Measurements from ENCODE around the gene RAP1GAP. TPM values are rescaled to one million over a fixed set of nuclear protein-coding genes. Genes with fewer than 3 reads are reported as not detected.

The RAP1GAP gene
- total RNA-seq, 1 donor from 2014 or later, result 2.6 TPM

DNA sequence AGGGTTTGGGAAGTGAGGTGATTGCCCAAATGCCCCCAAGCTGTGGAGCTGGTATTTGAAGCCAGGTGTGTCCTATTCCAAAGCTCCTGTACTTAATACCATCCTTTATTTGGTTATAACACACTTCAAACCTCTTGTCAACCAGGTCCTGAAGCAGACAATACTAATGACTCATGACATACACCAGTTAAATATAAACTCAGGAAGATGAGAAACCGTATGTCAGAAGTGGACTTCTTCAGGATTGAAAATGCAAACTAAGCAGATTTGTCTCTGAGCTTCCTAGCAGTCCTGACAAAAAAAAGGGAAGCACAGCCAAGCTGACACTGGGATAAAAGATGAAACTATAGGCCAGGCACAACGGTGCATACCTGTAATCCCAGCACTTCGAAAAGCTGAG is 89.4 kb downstream of the RAP1GAP start:
- no peak overlapping the region for H3K27ac Mint-ChIP-seq

GRCh38 chr1:21577933-21578332 is 91.2 kb downstream of the RAP1GAP start:
- Histone ChIP-seq H3K27me3 (peaks cover 2% of the 10 kb centered on the region), H3K4me1 (peaks cover 13% of the 10 kb centered on the region), H3K27ac (no peak overlapping the region), H4K20me1 (ENCODE audit: low read depth) (no peaks in the 10 kb centered on the region), H3K79me2 (ENCODE audit: low read depth) (no peaks in the 10 kb centered on the region), H2AFZ (replicated peaks) (no peak overlapping the region), H3K9ac (no peak overlapping the region), H3K9me3 (ENCODE audit: low read depth) (no peaks in the 10 kb centered on the region), H3K4me2 (no peak overlapping the region), H3K4me3 (no peak overlapping the region), H3K36me3 (no peaks in the 10 kb centered on the region), H3F3A (ENCODE audit: low read depth) (peaks cover 23% of the 10 kb centered on the region)
- no peaks in the 10 kb centered on the region for H3K36me3 Mint-ChIP-seq
- H3K4me3 Mint-ChIP-seq, result no peak overlapping the region
- peaks cover 9% of the 10 kb centered on the region for H3K27me3 Mint-ChIP-seq (ENCODE audit: insufficient read depth, low read depth)
- peaks cover 17% of the 10 kb centered on the region for H3K4me1 Mint-ChIP-seq
- no peak for TF ChIP-seq EZH2phosphoT487 (IDR thresholded peaks at IDR 0.05)
- TF ChIP-seq, protein P1, sequence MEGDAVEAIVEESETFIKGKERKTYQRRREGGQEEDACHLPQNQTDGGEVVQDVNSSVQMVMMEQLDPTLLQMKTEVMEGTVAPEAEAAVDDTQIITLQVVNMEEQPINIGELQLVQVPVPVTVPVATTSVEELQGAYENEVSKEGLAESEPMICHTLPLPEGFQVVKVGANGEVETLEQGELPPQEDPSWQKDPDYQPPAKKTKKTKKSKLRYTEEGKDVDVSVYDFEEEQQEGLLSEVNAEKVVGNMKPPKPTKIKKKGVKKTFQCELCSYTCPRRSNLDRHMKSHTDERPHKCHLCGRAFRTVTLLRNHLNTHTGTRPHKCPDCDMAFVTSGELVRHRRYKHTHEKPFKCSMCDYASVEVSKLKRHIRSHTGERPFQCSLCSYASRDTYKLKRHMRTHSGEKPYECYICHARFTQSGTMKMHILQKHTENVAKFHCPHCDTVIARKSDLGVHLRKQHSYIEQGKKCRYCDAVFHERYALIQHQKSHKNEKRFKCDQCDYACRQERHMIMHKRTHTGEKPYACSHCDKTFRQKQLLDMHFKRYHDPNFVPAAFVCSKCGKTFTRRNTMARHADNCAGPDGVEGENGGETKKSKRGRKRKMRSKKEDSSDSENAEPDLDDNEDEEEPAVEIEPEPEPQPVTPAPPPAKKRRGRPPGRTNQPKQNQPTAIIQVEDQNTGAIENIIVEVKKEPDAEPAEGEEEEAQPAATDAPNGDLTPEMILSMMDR (IDR thresholded peaks at IDR 0.05), result no peak
- TF ChIP-seq EZH2 (IDR thresholded peaks at IDR 0.05), result no peak
- DNase-seq (ENCODE audit: low spot score), result no peak
- H3K9me3 Mint-ChIP-seq, result no peaks in the 10 kb centered on the region
- H3K27ac Mint-ChIP-seq, result peak overlapping the region; percentile 80

More for the DNA sequence above, 89.4 kb downstream of the RAP1GAP start:
- Histone ChIP-seq H3K27me3 (peaks cover 15% of the 10 kb centered on the region), H4K20me1 (ENCODE audit: low read depth) (no peaks in the 10 kb centered on the region), H3K36me3 (no peaks in the 10 kb centered on the region), H3F3A (ENCODE audit: low read depth) (peaks cover 5% of the 10 kb centered on the region), H3K27ac (no peak overlapping the region), H3K4me2 (no peak overlapping the region), H3K79me2 (ENCODE audit: low read depth) (no peaks in the 10 kb centered on the region), H2AFZ (replicated peaks) (no peak overlapping the region), H3K9ac (no peak overlapping the region), H3K4me3 (no peak overlapping the region), H3K9me3 (ENCODE audit: low read depth) (no peaks in the 10 kb centered on the region), H3K4me1 (peaks cover 6% of the 10 kb centered on the region)
- TF ChIP-seq, protein P1 (IDR thresholded peaks at IDR 0.05), result no peak
- TF ChIP-seq EZH2 (IDR thresholded peaks at IDR 0.05) (no peak), EZH2phosphoT487 (IDR thresholded peaks at IDR 0.05) (no peak)
- H3K4me3 Mint-ChIP-seq, result no peak overlapping the region
- peaks cover 9% of the 10 kb centered on the region for H3K27me3 Mint-ChIP-seq (ENCODE audit: insufficient read depth, low read depth)
- H3K9me3 Mint-ChIP-seq, result no peaks in the 10 kb centered on the region
- H3K36me3 Mint-ChIP-seq, result no peaks in the 10 kb centered on the region
- no peak for DNase-seq (ENCODE audit: low spot score)
- H3K4me1 Mint-ChIP-seq, result peaks cover 10% of the 10 kb centered on the region

GRCh38 chr1:21577324-21577723 is 91.8 kb downstream of the RAP1GAP start:
- no peak for TF ChIP-seq EZH2phosphoT487 (IDR thresholded peaks at IDR 0.05)
- TF ChIP-seq EZH2 (IDR thresholded peaks at IDR 0.05), result no peak
- TF ChIP-seq, protein P1 (IDR thresholded peaks at IDR 0.05), result no peak
- peaks cover 7% of the 10 kb centered on the region for H3K27me3 Mint-ChIP-seq (ENCODE audit: insufficient read depth, low read depth)
- Histone ChIP-seq H3K79me2 (ENCODE audit: low read depth) (no peaks in the 10 kb centered on the region), H3K9me3 (ENCODE audit: low read depth) (no peaks in the 10 kb centered on the region), H3K4me1 (peaks cover 13% of the 10 kb centered on the region), H2AFZ (replicated peaks) (no peak overlapping the region), H3K27me3 (no peaks in the 10 kb centered on the region), H3F3A (ENCODE audit: low read depth) (peaks cover 23% of the 10 kb centered on the region), H3K36me3 (no peaks in the 10 kb centered on the region), H3K4me2 (no peak overlapping the region), H3K4me3 (no peak overlapping the region), H3K27ac (no peak overlapping the region), H4K20me1 (ENCODE audit: low read depth) (no peaks in the 10 kb centered on the region), H3K9ac (no peak overlapping the region)
- peaks cover 14% of the 10 kb centered on the region for H3K4me1 Mint-ChIP-seq
- H3K4me3 Mint-ChIP-seq, result no peak overlapping the region
- H3K27ac Mint-ChIP-seq, result no peak overlapping the region
- DNase-seq (ENCODE audit: low spot score), result no peak
- no peaks in the 10 kb centered on the region for H3K9me3 Mint-ChIP-seq
- no peaks in the 10 kb centered on the region for H3K36me3 Mint-ChIP-seq
